ENCODE measurements around the gene GLP1R.

Gene GLP1R

DNA sequence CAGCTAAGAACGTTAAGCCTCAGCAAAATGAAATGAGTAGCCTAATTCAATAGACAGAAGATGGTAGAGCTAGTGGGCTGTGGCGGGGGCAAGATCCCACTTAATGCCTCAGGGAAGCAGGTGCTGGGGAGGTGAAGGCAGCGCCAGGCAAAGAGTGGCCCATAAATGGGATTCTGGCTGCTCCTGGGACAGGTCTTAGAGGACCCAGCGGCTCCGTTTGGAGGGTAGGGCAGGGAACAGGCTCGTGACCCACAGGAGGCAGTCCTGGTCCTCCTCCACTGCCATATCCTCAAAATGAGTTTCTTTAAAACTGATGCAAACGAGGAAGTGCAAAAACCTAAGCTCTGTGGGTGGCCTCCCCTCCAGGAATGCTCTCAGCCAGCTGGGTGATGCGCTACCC is 33.7 kb downstream of the GLP1R start:
- TF ChIP-seq Cebpa-rat (IDR thresholded peaks at IDR 0.05): no peak
- H3K4me3 ChIP-seq: no peak overlapping the region
- peaks cover 10% of the 10 kb centered on the region; the same call in 1 of the 2 replicates for H4K20me1 ChIP-seq
- no peaks in the 10 kb centered on the region for H3K9me3 ChIP-seq
- peaks cover 8% of the 10 kb centered on the region; the same call in 1 of the 2 replicates for H3K36me3 ChIP-seq
- no peak overlapping the region for H3K4me2 ChIP-seq
- H3K27ac ChIP-seq: no peak overlapping the region
- peaks cover 27% of the 10 kb centered on the region for H3K4me1 ChIP-seq
- no peak overlapping the region for H3K9ac ChIP-seq
- H3K27me3 ChIP-seq: no peaks in the 10 kb centered on the region

DNA sequence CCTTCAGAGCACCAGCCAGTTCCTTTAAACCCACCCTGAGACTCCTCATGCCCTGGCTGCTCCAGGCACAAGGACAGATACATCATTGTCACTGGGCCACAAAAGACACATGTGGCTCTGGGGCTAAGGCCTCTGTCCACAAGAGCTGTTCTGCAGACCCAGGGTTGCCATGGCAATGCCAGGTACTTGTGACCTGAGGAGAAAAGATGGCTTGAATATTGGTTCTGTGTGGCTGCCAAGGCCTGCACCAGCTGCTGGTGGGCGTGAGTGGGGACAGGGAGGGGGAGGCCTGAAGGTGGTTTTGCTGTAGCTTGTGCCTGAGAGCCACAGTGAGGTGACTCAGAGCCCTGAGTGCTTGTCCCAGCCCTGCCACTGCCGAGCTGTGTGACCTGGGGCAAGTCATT is 34.7 kb downstream of the GLP1R start:
- Histone ChIP-seq H3K27ac (no peak overlapping the region), H3K9me3 (no peaks in the 10 kb centered on the region), H3K4me3 (no peak overlapping the region), H4K20me1 (peaks cover 10% of the 10 kb centered on the region; the same call in 1 of the 2 replicates), H3K4me1 (peaks cover 24% of the 10 kb centered on the region), H3K27me3 (no peaks in the 10 kb centered on the region), H3K36me3 (peaks cover 8% of the 10 kb centered on the region; the same call in 1 of the 2 replicates), H3K9ac (no peak overlapping the region), H3K4me2 (no peak overlapping the region)
- TF ChIP-seq Cebpa-rat (IDR thresholded peaks at IDR 0.05): no peak

DNA sequence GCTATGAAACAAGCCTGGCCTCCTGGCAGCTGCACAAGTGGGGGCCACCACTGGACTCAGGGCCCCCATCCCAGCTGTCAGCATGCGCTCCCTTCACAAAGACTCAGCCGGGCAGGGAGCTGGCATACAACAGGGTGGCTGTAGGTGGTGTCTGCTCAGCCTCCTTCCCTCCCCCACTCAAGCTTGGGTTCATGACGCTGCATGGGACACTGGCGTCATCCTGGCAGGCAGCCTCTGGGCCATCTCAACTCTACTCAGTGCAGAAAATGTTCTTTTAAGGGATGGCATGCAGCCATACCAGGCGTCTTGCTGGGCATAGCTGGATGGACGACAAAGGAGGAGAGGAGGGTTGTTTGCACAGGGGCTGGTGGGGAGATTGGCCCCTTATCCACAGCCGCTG is 35.9 kb downstream of the GLP1R start:
- H3K27me3 ChIP-seq: no peaks in the 10 kb centered on the region
- peaks cover 8% of the 10 kb centered on the region; the same call in 1 of the 2 replicates for H3K36me3 ChIP-seq
- no peak overlapping the region for H3K4me3 ChIP-seq
- no peaks in the 10 kb centered on the region for H3K9me3 ChIP-seq
- peak overlapping the region; percentile 58 for H3K4me2 ChIP-seq
- no peak for TF ChIP-seq Cebpa-rat (IDR thresholded peaks at IDR 0.05)
- H3K4me1 ChIP-seq: peaks cover 26% of the 10 kb centered on the region
- peaks cover 10% of the 10 kb centered on the region; the same call in 1 of the 2 replicates for H4K20me1 ChIP-seq
- no peak overlapping the region for H3K9ac ChIP-seq
- H3K27ac ChIP-seq: no peak overlapping the region

DNA sequence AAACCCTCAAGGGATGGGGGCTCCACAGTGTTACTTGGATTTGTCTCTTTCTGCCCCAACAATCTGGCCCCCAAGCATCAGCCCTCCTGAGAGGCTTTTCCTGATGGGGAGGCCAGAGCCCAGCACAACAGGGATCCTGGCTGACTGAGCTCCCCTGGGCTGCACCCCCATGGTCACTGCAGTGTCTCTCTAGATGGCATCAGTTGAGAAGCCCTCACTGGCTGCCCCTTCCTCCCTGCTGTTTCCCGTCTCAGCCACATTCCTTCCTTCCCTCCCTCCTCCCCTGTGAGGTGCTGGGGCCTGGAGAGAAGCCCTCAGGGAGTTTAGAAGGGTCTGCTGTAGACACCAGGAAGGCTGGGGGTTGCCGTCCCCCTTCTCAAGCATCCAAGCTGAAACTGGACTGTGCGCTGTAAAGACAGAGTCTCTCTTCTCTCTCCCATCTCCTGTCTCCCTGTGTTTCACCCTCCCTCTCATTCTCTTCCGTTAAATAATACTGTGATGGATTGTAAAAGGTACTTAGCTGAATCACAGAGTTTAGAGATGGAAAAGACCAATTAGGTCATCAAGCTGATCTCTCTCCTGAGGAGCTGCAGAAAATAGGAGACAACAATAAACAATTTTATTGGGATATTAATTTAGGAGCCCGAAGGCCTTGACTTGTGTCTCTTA is 36.7 kb downstream of the GLP1R start:
- Histone ChIP-seq H3K4me2 (peak overlapping the region; percentile 58), H3K4me3 (no peak overlapping the region), H3K36me3 (peaks cover 8% of the 10 kb centered on the region; the same call in 1 of the 2 replicates), H3K9me3 (no peaks in the 10 kb centered on the region), H3K27ac (no peak overlapping the region), H3K27me3 (no peaks in the 10 kb centered on the region), H3K9ac (no peak overlapping the region), H3K4me1 (peaks cover 33% of the 10 kb centered on the region), H4K20me1 (peaks cover 10% of the 10 kb centered on the region; the same call in 1 of the 2 replicates)
- no peak for TF ChIP-seq Cebpa-rat (IDR thresholded peaks at IDR 0.05)

DNA sequence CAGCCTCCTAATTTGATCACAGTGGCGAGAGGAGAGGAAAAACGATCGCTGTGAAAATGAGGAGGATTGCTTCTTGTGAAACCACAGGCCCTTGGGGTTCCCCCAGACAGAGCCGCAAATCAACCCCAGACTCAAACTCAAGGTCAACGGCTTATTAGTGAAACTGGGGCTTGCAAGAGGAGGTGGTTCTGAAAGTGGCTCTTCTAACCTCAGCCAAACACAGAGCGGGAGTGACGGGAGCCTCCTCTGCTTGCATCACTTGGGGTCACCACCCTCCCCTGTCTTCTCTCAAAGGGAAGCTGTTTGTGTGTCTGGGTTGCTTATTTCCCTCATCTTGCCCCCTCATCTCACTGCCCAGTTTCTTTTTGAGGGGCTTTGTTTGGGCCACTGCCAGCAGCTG is 37.7 kb downstream of the GLP1R start:
- Histone ChIP-seq H4K20me1 (peaks cover 10% of the 10 kb centered on the region; the same call in 1 of the 2 replicates), H3K9ac (no peak overlapping the region), H3K9me3 (no peaks in the 10 kb centered on the region), H3K4me1 (peaks cover 36% of the 10 kb centered on the region), H3K4me3 (no peak overlapping the region), H3K27ac (no peak overlapping the region), H3K4me2 (peak overlapping the region; percentile 58; the same call in 1 of the 2 replicates), H3K27me3 (no peaks in the 10 kb centered on the region), H3K36me3 (peaks cover 8% of the 10 kb centered on the region; the same call in 1 of the 2 replicates)
- TF ChIP-seq Cebpa-rat (IDR thresholded peaks at IDR 0.05): no peak

DNA sequence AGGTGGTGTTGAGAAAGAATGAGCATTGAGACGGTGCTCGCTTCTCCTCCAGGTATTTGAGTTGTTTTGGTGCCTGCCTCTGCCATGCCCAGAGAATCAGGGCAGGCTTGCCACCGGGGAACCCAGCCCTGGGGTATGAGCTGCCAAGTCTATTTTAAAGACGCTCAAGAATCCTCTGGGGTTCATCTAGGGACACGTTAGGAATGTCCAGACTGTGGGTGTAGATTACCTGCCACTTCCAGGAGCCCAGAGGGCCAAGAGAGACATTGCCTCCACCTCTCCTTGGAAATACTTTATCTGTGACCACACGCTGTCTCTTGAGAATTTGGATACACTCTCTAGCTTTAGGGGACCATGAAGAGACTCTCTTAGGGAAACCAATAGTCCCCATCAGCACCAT is 38.1 kb downstream of the GLP1R start:
- Histone ChIP-seq H3K4me3 (no peak overlapping the region), H3K9me3 (no peaks in the 10 kb centered on the region), H4K20me1 (peaks cover 10% of the 10 kb centered on the region; the same call in 1 of the 2 replicates), H3K4me2 (no peak overlapping the region), H3K9ac (no peak overlapping the region), H3K27me3 (no peaks in the 10 kb centered on the region), H3K27ac (no peak overlapping the region), H3K36me3 (peaks cover 8% of the 10 kb centered on the region; the same call in 1 of the 2 replicates), H3K4me1 (peaks cover 36% of the 10 kb centered on the region)
- no peak for TF ChIP-seq Cebpa-rat (IDR thresholded peaks at IDR 0.05)

DNA sequence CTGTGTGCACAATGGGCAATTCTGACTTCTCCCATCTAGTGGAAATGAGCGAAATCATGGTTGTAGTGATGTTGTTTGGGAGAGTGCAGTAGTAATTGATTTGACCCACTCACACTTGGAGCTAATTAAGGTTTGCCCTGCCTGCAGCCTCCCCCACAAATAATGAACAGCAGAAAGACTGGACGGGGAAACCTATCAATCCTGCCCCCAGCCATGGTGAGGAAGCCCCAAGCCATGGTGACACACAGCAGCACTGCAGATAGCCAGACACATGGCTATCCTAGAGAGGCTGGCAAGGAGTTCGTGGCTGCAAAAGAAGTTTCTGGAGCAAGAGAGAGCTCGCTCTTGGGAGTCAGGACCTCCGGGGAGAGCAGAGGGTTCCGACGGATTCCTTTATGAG is 38.6 kb downstream of the GLP1R start:
- H3K4me3 ChIP-seq: no peak overlapping the region
- H3K9me3 ChIP-seq: no peaks in the 10 kb centered on the region
- peaks cover 10% of the 10 kb centered on the region; the same call in 1 of the 2 replicates for H4K20me1 ChIP-seq
- H3K4me2 ChIP-seq: no peak overlapping the region
- peaks cover 8% of the 10 kb centered on the region; the same call in 1 of the 2 replicates for H3K36me3 ChIP-seq
- no peak overlapping the region for H3K9ac ChIP-seq
- no peak overlapping the region for H3K27ac ChIP-seq
- no peak for TF ChIP-seq Cebpa-rat (IDR thresholded peaks at IDR 0.05)
- peaks cover 36% of the 10 kb centered on the region for H3K4me1 ChIP-seq
- H3K27me3 ChIP-seq: no peaks in the 10 kb centered on the region

DNA sequence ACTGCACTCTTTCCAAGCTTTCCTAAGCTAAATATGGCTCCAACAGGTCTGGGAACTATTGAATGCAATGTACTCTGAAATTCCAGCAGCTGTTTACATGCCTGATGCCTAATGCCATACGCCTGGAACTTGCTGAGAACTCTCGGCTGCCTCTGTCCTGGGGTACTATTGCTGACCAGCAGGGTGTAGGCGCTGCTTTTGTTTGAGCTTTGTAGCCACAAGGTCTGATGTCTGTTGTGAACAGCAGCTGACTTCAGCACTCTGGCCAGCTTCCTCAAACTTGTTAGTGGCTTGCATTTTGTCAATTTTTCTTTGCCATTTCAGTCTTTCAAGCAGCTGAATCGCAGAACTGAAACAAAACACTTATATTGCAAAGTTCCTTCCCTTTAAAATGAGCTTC is 39.8 kb downstream of the GLP1R start:
- H3K4me3 ChIP-seq: no peak overlapping the region
- H3K27me3 ChIP-seq: no peaks in the 10 kb centered on the region
- H3K4me1 ChIP-seq: peaks cover 36% of the 10 kb centered on the region
- H3K27ac ChIP-seq: no peak overlapping the region
- no peaks in the 10 kb centered on the region for H3K9me3 ChIP-seq
- H3K36me3 ChIP-seq: peaks cover 8% of the 10 kb centered on the region; the same call in 1 of the 2 replicates
- no peak overlapping the region for H3K4me2 ChIP-seq
- no peak overlapping the region for H3K9ac ChIP-seq
- peaks cover 10% of the 10 kb centered on the region; the same call in 1 of the 2 replicates for H4K20me1 ChIP-seq
- no peak for TF ChIP-seq Cebpa-rat (IDR thresholded peaks at IDR 0.05)

DNA sequence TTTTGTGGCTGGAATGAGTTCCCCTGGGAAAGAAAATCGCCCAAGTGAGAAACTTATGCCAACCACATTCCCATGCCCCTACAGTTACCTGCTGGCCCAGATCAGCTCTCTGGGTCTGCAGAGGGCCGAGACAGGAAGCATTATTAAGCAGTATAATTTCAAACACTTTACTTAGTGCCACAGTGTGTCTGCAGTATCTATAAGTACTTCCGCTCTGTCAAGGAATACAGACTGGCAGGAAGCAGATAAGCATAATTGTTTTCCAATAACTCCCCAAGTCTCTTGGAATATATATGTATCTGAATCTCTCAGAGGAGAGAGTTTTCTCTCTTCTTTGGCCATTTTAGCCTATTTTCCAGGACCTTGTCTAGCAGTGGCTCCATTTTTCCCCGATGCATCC is 41.5 kb downstream of the GLP1R start:
- Histone ChIP-seq H3K9me3 (no peaks in the 10 kb centered on the region), H3K27me3 (no peaks in the 10 kb centered on the region), H3K9ac (no peak overlapping the region), H3K36me3 (peaks cover 8% of the 10 kb centered on the region; the same call in 1 of the 2 replicates), H3K4me2 (peak overlapping the region; percentile 59), H3K4me3 (no peak overlapping the region), H3K27ac (no peak overlapping the region), H3K4me1 (peaks cover 28% of the 10 kb centered on the region), H4K20me1 (peaks cover 3% of the 10 kb centered on the region; the same call in 1 of the 2 replicates)
- no peak for TF ChIP-seq Cebpa-rat (IDR thresholded peaks at IDR 0.05)

DNA sequence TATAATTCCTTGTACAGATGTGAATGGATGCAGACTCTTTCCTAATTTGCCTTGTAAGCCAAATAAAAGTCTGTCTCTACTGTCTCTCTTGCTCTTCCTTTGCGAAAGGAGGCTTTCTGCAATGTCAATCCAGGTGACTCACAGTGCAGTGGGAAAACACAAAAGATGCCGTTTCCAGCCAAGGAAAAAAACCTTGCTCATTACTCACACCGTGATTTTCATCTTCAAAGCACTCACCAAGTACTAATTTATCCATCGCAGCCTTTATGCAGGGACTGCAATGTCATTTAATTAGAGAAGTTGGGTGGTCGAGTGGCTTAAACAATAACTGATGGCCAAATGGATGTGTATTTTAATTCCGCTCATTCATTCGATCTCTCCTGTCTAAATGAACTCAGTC is 42.6 kb downstream of the GLP1R start:
- no peak for TF ChIP-seq Cebpa-rat (IDR thresholded peaks at IDR 0.05)
- H3K4me3 ChIP-seq: no peak overlapping the region
- H3K4me2 ChIP-seq: no peak overlapping the region
- no peak overlapping the region for H3K27ac ChIP-seq
- peaks cover 17% of the 10 kb centered on the region for H3K4me1 ChIP-seq
- no peak overlapping the region for H3K9ac ChIP-seq
- H3K27me3 ChIP-seq: no peaks in the 10 kb centered on the region
- H3K9me3 ChIP-seq: no peaks in the 10 kb centered on the region
- no peaks in the 10 kb centered on the region for H4K20me1 ChIP-seq
- H3K36me3 ChIP-seq: peaks cover 3% of the 10 kb centered on the region; the same call in 1 of the 2 replicates

Data from BLaER1 (cell line).